Hepatocyte (in vitro differentiated cells): Measurements from ENCODE around the gene CYB561D2.

ENCODE experiments used
- CTCF ChIP-seq: fragments of 200-600 bp; sonication (generic); IDR thresholded peaks from 2 replicates; pipeline ENCODE4 v1.5.1; 2016; ENCODE audit warnings: antibody characterized with exemption, mild to moderate bottlenecking; ENCODE audit not compliant: poor library complexity
- EZH2 ChIP-seq: fragments of 200-600 bp; sonication (generic); IDR thresholded peaks from 2 replicates; pipeline ENCODE4 v1.6.1; 2016; ENCODE audit warnings: antibody characterized with exemption, mild to moderate bottlenecking, borderline replicate concordance

GRCh38 chr3:50350527-50351322 is at the start of gene CYB561D2, which contains the start of gene NPRL2:
- TF ChIP-seq CTCF (no peak), EZH2 (no peak)
